A549 treated with ZK216348 at 1 μM for 4 hours (cell line): Measurements from ENCODE around the gene USH1C. TPM values are rescaled to one million over a fixed set of nuclear protein-coding genes. Genes with fewer than 3 reads are reported as not detected.

Experiments
- total RNA-seq: library from RNA; stranded (reverse); fragments of 200-300 nt; extraction: Qiagen RNA extraction; gene quantifications from 5 replicates; pipeline ENCODE4 v1.2.3, GENCODE V29; 2022; ENCODE audit warnings: low read depth

USH1C gene
- 0.87 to 1.6 TPM (median 1.3 TPM) in 5 replicates for total RNA-seq

GRCh38 chr11:17544181-17544622, at the start of gene USH1C:
USH1C (minus strand) TSS chr11:17544416; CDS start chr11:17544307, 109 bp downstream.

GRCh38 chr11:17547051-17547577, 2.9 kb upstream of the USH1C start, which contains the start of gene OTOG:
OTOG (plus strand) TSS chr11:17547259; CDS start chr11:17547373, 114 bp downstream.

GRCh38 chr11:17476317-17477083, 67.7 kb downstream of the USH1C start, which contains the start of gene ABCC8:
ABCC8 (minus strand) TSS chr11:17476845; CDS start chr11:17476776, 69 bp downstream.

Other genes with a start within 250 kb of the USH1C start
- 1.9 to 2.8 TPM (median 2.6 TPM) in 5 replicates for gene NCR3LG1, start 192.6 kb downstream of the USH1C start, total RNA-seq
- 0.90 to 2.0 TPM (median 1.4 TPM) in 5 replicates for gene KCNJ11, start 155.8 kb downstream of the USH1C start, total RNA-seq
- 1.4 to 3.4 TPM (median 2.8 TPM) in 5 replicates for gene ABCC8, start 67.6 kb downstream of the USH1C start, total RNA-seq
- not detected in 5 replicates for gene OTOG, start 2.8 kb upstream of the USH1C start, total RNA-seq
- not detected in 5 replicates for gene MYOD1, start 175.2 kb upstream of the USH1C start, total RNA-seq
- gene KCNC1, start 190.4 kb upstream of the USH1C start, total RNA-seq, result 0.06 to 0.11 TPM (median 0.09 TPM) in 5 replicates